ENCODE measurements around the gene CTNND2. TPM values are rescaled to one million over a fixed set of nuclear protein-coding genes. Genes with fewer than 3 reads are reported as not detected.

Gene CTNND2
- total and polyA plus RNA-seq, 10 of the 15 experiments (the other 5 are each of a cell fraction or from before 2014, with no cell fraction given), result 0.02 to 0.16 (median 0.04) TPM; not detected in 7

- TF ChIP-seq MLLT1 (IDR thresholded peaks at IDR 0.05) (no peak), YBX1 (IDR thresholded peaks at IDR 0.05) (no peak), IKZF1 (conservative IDR thresholded peaks at IDR 0.05) (no peak), SKIL (IDR thresholded peaks at IDR 0.05; ENCODE audit: low read depth, poor library complexity, severe bottlenecking) (no peak), MYB (IDR thresholded peaks at IDR 0.05; ENCODE audit: borderline replicate concordance, low read depth, low read length) (no peak), MYC (IDR thresholded peaks at IDR 0.05; ENCODE audit: insufficient read depth, insufficient read length, insufficient replicate concordance, low read length, severe bottlenecking) (no peak)
Measured at GRCh38 chr5:11785771-11786352, 118.4 kb downstream of the CTNND2 start (continued).

- ChIA-PET CTCF (interaction anchor here (0.5 kb wide), 1 partner anchor 199 kb away, joined by 4 read pairs; no protein-coding TSS in a partner anchor), SMC1A (ENCODE audit: uncharacterized antibody, unreplicated experiment) (no interaction called here)
- TF ChIP-seq RELB (IDR thresholded peaks at IDR 0.05; ENCODE audit: low read depth) (no peak), TCF3 (IDR thresholded peaks at IDR 0.05; ENCODE audit: borderline replicate concordance, insufficient read depth, low read depth, low read length) (no peak), YBX1 (IDR thresholded peaks at IDR 0.05) (no peak), CREB1 (IDR thresholded peaks at IDR 0.05; ENCODE audit: low read depth) (no peak), RELA (IDR thresholded peaks at IDR 0.05; ENCODE audit: borderline replicate concordance, partially characterized antibody) (no peak), KLF5 (IDR thresholded peaks at IDR 0.05; ENCODE audit: partially characterized antibody) (no peak), ZNF207 (IDR thresholded peaks at IDR 0.05; ENCODE audit: borderline replicate concordance) (no peak), EED (IDR thresholded peaks at IDR 0.05; ENCODE audit: low read depth) (no peak), TCF12 (IDR thresholded peaks at IDR 0.05; ENCODE audit: low read depth, low read length) (no peak), MYC (IDR thresholded peaks at IDR 0.05; ENCODE audit: insufficient read depth, insufficient read length, insufficient replicate concordance, low read length, severe bottlenecking) (no peak), MAX (IDR thresholded peaks at IDR 0.05; ENCODE audit: low read depth, low read length) (no peak), TARDBP (IDR thresholded peaks at IDR 0.05; ENCODE audit: borderline replicate concordance) (no peak)
Measured at GRCh38 chr5:11780641-11781345, 123.5 kb downstream of the CTNND2 start.

More at GRCh38 chr5:11780641-11781345, 123.5 kb downstream of the CTNND2 start:
- Histone ChIP-seq H3K27me3 (replicated peaks in 1 of 2; ENCODE audit: control insufficient read depth in 2 of 2, insufficient read depth in 2 of 2, low read length in 1 of 2) (no peaks in the 10 kb centered on the region), H3K36me3 (ENCODE audit: control insufficient read depth in 2 of 2, insufficient read depth in 2 of 2, low read length in 1 of 2) (no peaks in the 10 kb centered on the region), H3K4me3 (no peak overlapping the region), H3K4me2 (ENCODE audit: control insufficient read depth, insufficient read depth) (no peak overlapping the region), H3K9me3 (replicated peaks; ENCODE audit: control insufficient read depth, insufficient read depth, low read length) (no peaks in the 10 kb centered on the region), H2AFZ (ENCODE audit: control insufficient read depth, low read depth, low read length) (no peak overlapping the region), H4K20me1 (ENCODE audit: control insufficient read depth, insufficient read depth) (no peaks in the 10 kb centered on the region), H3K27ac (ENCODE audit: control insufficient read depth, insufficient read depth) (no peak overlapping the region), H3K9ac (ENCODE audit: control insufficient read depth, insufficient read depth, low read length) (no peak overlapping the region), H3K4me1 (ENCODE audit: control insufficient read depth, insufficient read depth, low read length) (no peaks in the 10 kb centered on the region), H3K79me2 (ENCODE audit: control insufficient read depth, insufficient read depth, low read length) (no peaks in the 10 kb centered on the region)
- ATAC-seq (no peak), FAIRE-seq (no peak), DNase-seq (ENCODE audit: low read depth, low spot score) (no peak)
- RAD21 ChIA-PET (ENCODE audit: unreplicated experiment), result no interaction called here
- POLR2A ChIA-PET, result no interaction called here
- in situ Hi-C loops (cut with MboI), result no loop called here
- BruUV-seq (replicated peaks), result no TSS peak
- 2% methylated on average over 4 of the region's 4 CpGs for WGBS (ENCODE audit: insufficient coverage, insufficient replicate concordance, low lambda C conversion rate, missing lambda C conversion rate)
- intact Hi-C loops (cut with micrococcal nuclease; ENCODE audit: unreplicated experiment), result no loop called here

Measured in GM12878 (cell line).